IMR-90 (cell line): ENCODE measurements around the gene DIABLO. TPM values are rescaled to one million over a fixed set of nuclear protein-coding genes. Genes with fewer than 3 reads are reported as not detected.

ENCODE experiments used
- ATAC-seq: fragments of 200-7000 bp; cut with Tn5 transposase; 2 replicates; pipeline ENCODE4 v1.9.1; 2020; ENCODE audit warnings: low read depth, mild to moderate bottlenecking, moderate library complexity
- BruUV-seq: library from RNA; stranded (reverse); fragments of 400-500 nt; replicated peaks from 2 replicates; lab custom pipeline; 2021; lab: Mats Ljungman, UMichigan
- CTCF ChIA-PET: fragments of 300-600 bp; formaldehyde crosslinking; extraction: SDS; loops from one replicate; lab custom pipeline; 2021; ENCODE audit warnings: antibody characterized with exemption; lab: Yijun Ruan, JAX
- POLR2A ChIA-PET: fragments of 300-600 bp; sonication (Branson Sonifier 250); formaldehyde crosslinking; loops from one replicate; lab custom pipeline; 2022; ENCODE audit warnings: antibody characterized with exemption; ENCODE audit not compliant: unreplicated experiment; lab: Charles Lee
- DNase-seq: peaks from one replicate; pipeline ENCODE4 v3.0.0; 2013
- H2AFZ ChIP-seq: replicated peaks from 2 replicates; pipeline ENCODE3; 2013; ENCODE audit warnings: low read length, mild to moderate bottlenecking; ENCODE audit not compliant: poor library complexity
- H2AK5ac ChIP-seq: 2 replicates; pipeline ENCODE4 v1.6.1; 2013; ENCODE audit warnings: low read depth, low read length, inconsistent platforms
- H2AK9ac ChIP-seq: replicated peaks from 2 replicates; pipeline ENCODE3; 2013; ENCODE audit warnings: mild to moderate bottlenecking, low read depth, low read length, moderate library complexity; ENCODE audit not compliant: poor library complexity
- H2BK120ac ChIP-seq: 2 replicates; pipeline ENCODE4 v1.6.1; 2013; ENCODE audit warnings: low read depth, low read length, inconsistent platforms
- H2BK15ac ChIP-seq: 3 replicates; pipeline ENCODE4 v1.6.1; 2013; ENCODE audit warnings: low read depth, low read length, inconsistent platforms
- H2BK20ac ChIP-seq: 2 replicates; pipeline ENCODE4 v1.6.1; 2013; ENCODE audit warnings: low read depth, mild to moderate bottlenecking, inconsistent platforms, low read length, moderate library complexity
- H2BK5ac ChIP-seq: 2 replicates; pipeline ENCODE4 v1.6.1; 2013; ENCODE audit warnings: mild to moderate bottlenecking, low read depth, low read length, inconsistent platforms; ENCODE audit not compliant: poor library complexity, severe bottlenecking
- H3K14ac ChIP-seq: replicated peaks from 2 replicates; pipeline ENCODE4 v1.6.1; 2013; ENCODE audit warnings: low read depth, low read length, inconsistent platforms
- H3K18ac ChIP-seq: 2 replicates; pipeline ENCODE4 v1.6.1; 2013; ENCODE audit warnings: low read depth, low read length, control low read depth
- H3K23ac ChIP-seq: 2 replicates; pipeline ENCODE4 v1.6.1; 2013; ENCODE audit warnings: low read depth, low read length, inconsistent platforms
- H3K27ac ChIP-seq: 2 replicates; pipeline ENCODE4 v1.5.1; 2013; ENCODE audit warnings: mild to moderate bottlenecking, control low read depth, low read length; ENCODE audit not compliant: insufficient read depth
- H3K27me3 ChIP-seq: 2 replicates; pipeline ENCODE4 v1.6.1; 2013; ENCODE audit warnings: low read length; ENCODE audit not compliant: control insufficient read depth, insufficient read depth
- H3K36me3 ChIP-seq: 2 replicates; pipeline ENCODE4 v1.6.1; 2013; ENCODE audit warnings: low read length, mixed read lengths; ENCODE audit not compliant: control insufficient read depth, insufficient read depth
- H3K4ac ChIP-seq: 2 replicates; pipeline ENCODE4 v1.6.1; 2013; ENCODE audit warnings: low read depth, low read length, inconsistent platforms
- H3K4me1 ChIP-seq: 2 replicates; pipeline ENCODE4 v1.6.1; 2013; ENCODE audit warnings: low read length, mixed read lengths; ENCODE audit not compliant: control insufficient read depth, insufficient read depth
- H3K4me2 ChIP-seq: 2 replicates; pipeline ENCODE4 v1.6.1; 2013; ENCODE audit warnings: low read depth, mild to moderate bottlenecking, control low read depth, low read length, moderate library complexity
- H3K4me3 ChIP-seq: 2 replicates; pipeline ENCODE4 v1.5.1; 2013; ENCODE audit warnings: low read depth, mild to moderate bottlenecking, control low read depth, low read length, moderate library complexity; ENCODE audit not compliant: insufficient read depth
- H3K56ac ChIP-seq: 2 replicates; pipeline ENCODE4 v1.6.1; 2013; ENCODE audit warnings: low read length, inconsistent platforms; ENCODE audit not compliant: insufficient read depth; ENCODE audit errors: extremely low read depth
- H3K79me1 ChIP-seq, 2 experiments: 2 replicates each; pipeline ENCODE4 v1.6.1; 2013; ENCODE audit warnings: low read length in 2 of 2, inconsistent platforms in 1 of 2, low read depth in 1 of 2
- H3K9ac ChIP-seq: 2 replicates; pipeline ENCODE4 v1.6.1; 2013; ENCODE audit warnings: low read depth, low read length, control low read depth
- H3K9me1 ChIP-seq: 2 replicates; pipeline ENCODE4 v1.6.1; 2013; ENCODE audit warnings: low read length, inconsistent platforms; ENCODE audit not compliant: insufficient read depth
- H3K9me3 ChIP-seq: 2 replicates; pipeline ENCODE4 v1.6.1; 2013; ENCODE audit warnings: low read length; ENCODE audit not compliant: control insufficient read depth, insufficient read depth
- H4K20me1 ChIP-seq: 2 replicates; pipeline ENCODE4 v1.6.1; 2013; ENCODE audit warnings: low read length, inconsistent platforms; ENCODE audit not compliant: insufficient read depth
- H4K5ac ChIP-seq: 2 replicates; pipeline ENCODE4 v1.6.1; 2013; ENCODE audit warnings: mild to moderate bottlenecking, low read depth, low read length, control low read depth
- H4K8ac ChIP-seq, 2 experiments: 2 replicates each; pipeline ENCODE4 v1.6.1; 2013; ENCODE audit warnings: low read depth in 2 of 2, low read length in 2 of 2, control low read depth in 1 of 2, inconsistent platforms in 1 of 2
- H4K91ac ChIP-seq: 2 replicates; pipeline ENCODE4 v1.6.1; 2013; ENCODE audit warnings: low read depth, low read length, inconsistent platforms; ENCODE audit not compliant: insufficient read depth
- BHLHE40 ChIP-seq: fragments of 150-350 bp; IDR thresholded peaks from 2 replicates; pipeline ENCODE4 v1.6.1; 2016; ENCODE audit warnings: mild to moderate bottlenecking, low read depth, low read length
- CTCF ChIP-seq: conservative IDR thresholded peaks from 2 replicates; pipeline ENCODE4 v1.5.1; 2012; ENCODE audit warnings: mild to moderate bottlenecking, low read depth, low read length, improper control_type of control experiment
- ELK1 ChIP-seq: fragments of 150-350 bp; IDR thresholded peaks from 2 replicates; pipeline ENCODE4 v1.6.1; 2016; ENCODE audit warnings: low read depth, mild to moderate bottlenecking, low read length, moderate library complexity, borderline replicate concordance
- MAFK ChIP-seq: IDR thresholded peaks from 2 replicates; pipeline ENCODE4 v1.6.1; 2012; ENCODE audit warnings: low read depth, low read length, improper control_type of control experiment
- NFE2L2 ChIP-seq: fragments of 150-350 bp; IDR thresholded peaks from 2 replicates; pipeline ENCODE4 v1.6.1; 2016; ENCODE audit warnings: low read depth, mild to moderate bottlenecking, low read length
- USF2 ChIP-seq: fragments of 150-350 bp; IDR thresholded peaks from 2 replicates; pipeline ENCODE4 v1.6.1; 2017; ENCODE audit warnings: mild to moderate bottlenecking, antibody characterized with exemption, low read length, low read depth
- WGBS, 2 experiments: methylation state at CpG; one replicate each; pipeline versions ENCODE4 v1.1.5 to v1.1.7; 2013; ENCODE audit warnings: missing lambda C conversion rate in 2 of 2; ENCODE audit not compliant: insufficient read length in 1 of 2; ENCODE audit errors: extremely low coverage in 2 of 2; 5-methylcytosine and 5-hydroxymethylcytosine counted together
- dilution Hi-C: fragments of 300-500 bp; cut with HindIII; formaldehyde crosslinking; loops from one replicate; pipeline ENCODE4 v1.14.3; 2018; ENCODE audit warnings: low sequenced_read_pairs; ENCODE audit not compliant: unreplicated experiment
- in situ Hi-C: fragments of 300-500 bp; cut with MboI; formaldehyde crosslinking; loops from 3 replicates; pipeline ENCODE4 v1.14.3; 2019; ENCODE audit warnings: low sequenced_read_pairs, inconsistent platforms, mixed read lengths
- intact Hi-C: fragments of 100-400 bp; cut with micrococcal nuclease; formaldehyde crosslinking; loops from 2 replicates; pipeline ENCODE4 v1.10.0; 2022
- polyA plus RNA-seq, 3 experiments: library from polyadenylated mRNA; depleted of rRNA; stranded (reverse); fragments of >200 nt; gene quantifications; 2 replicates each; pipeline ENCODE4 v1.2.3, GENCODE V29; 2012; ENCODE audit warnings: low replicate concordance in 1 of 3
- total RNA-seq: library from RNA; depleted of rRNA; stranded (reverse); fragments of >200 nt; gene quantifications from 2 replicates; pipeline ENCODE4 v1.2.3, GENCODE V29; 2012

DIABLO gene
- total and polyA plus RNA-seq, 2 of the 4 experiments (the other 2 are of a cell fraction): 69.7 to 102 TPM

GRCh38 chr12:122185079-122185478 lies 40.8 kb downstream of the DIABLO start:
- Histone ChIP-seq H3K9me1 (no peaks in the 10 kb centered on the region), H2BK5ac (no peak overlapping the region), H3K14ac (no peak overlapping the region), H3K4me2 (no peak overlapping the region), H2AK5ac (no peak overlapping the region), H3K56ac (no peak overlapping the region), H3K36me3 (no peaks in the 10 kb centered on the region), H2BK20ac (no peak overlapping the region), H3K4me3 (no peak overlapping the region), H4K20me1 (peaks cover 4% of the 10 kb centered on the region; the same call in 1 of the 2 replicates), H4K91ac (no peak overlapping the region), H4K8ac (no peak overlapping the region), H3K27me3 (no peaks in the 10 kb centered on the region), H3K9me3 (0 out of 2 replicates have a peak, but pooled peaks cover 2% of the 10 kb centered on the region), H2BK15ac (no peak overlapping the region), H3K79me1 (no peaks in the 10 kb centered on the region), H3K4me1 (peaks cover 5% of the 10 kb centered on the region; the same call in 1 of the 2 replicates), H2AFZ (no peak overlapping the region), H4K5ac (no peak overlapping the region), H2BK120ac (no peak overlapping the region), H3K27ac (no peak overlapping the region), H3K4ac (no peak overlapping the region), H2AK9ac (no peak overlapping the region), H3K23ac (no peak overlapping the region), H3K18ac (no peak overlapping the region), H3K9ac (no peak overlapping the region)
- WGBS, 2 experiments: no CpG with 5 or more reads among the region's 7 CpGs
- no peak for TF ChIP-seq CTCF
- no peak for TF ChIP-seq MAFK
- TF ChIP-seq NFE2L2: no peak
- no peak for TF ChIP-seq ELK1
- no peak for TF ChIP-seq BHLHE40
- no peak for TF ChIP-seq USF2
- ATAC-seq: no peak
- dilution Hi-C loops (no loop called here), intact Hi-C loops (no loop called here), in situ Hi-C loops (no loop called here)
- DNase-seq: no peak
- ChIA-PET POLR2A (no interaction called here), CTCF (no interaction called here)
- BruUV-seq: no TSS peak
